ENCODE data around the gene GSX1. TPM values are rescaled to one million over a fixed set of nuclear protein-coding genes. Genes with fewer than 3 reads are reported as not detected.

Gene GSX1
- total and polyA plus RNA-seq, 9 of the 15 experiments (the other 6 are each of a cell fraction or from before 2014, with no cell fraction given) = not detected

GRCh38 chr13:27806744-27807387, 14.6 kb downstream of the GSX1 start (continued):
- no peak for TF ChIP-seq ZNF740 (CRISPR knock-in tag; IDR thresholded peaks at IDR 0.05)
- no peak for TF ChIP-seq ZNF740 (tag; IDR thresholded peaks at IDR 0.05)
- no peak for TF ChIP-seq MTF1 (CRISPR knock-in tag; IDR thresholded peaks at IDR 0.05; ENCODE audit: borderline replicate concordance)
- no peak for TF ChIP-seq ATF6 (CRISPR knock-in tag; IDR thresholded peaks at IDR 0.05)
- TF ChIP-seq PKNOX1 (IDR thresholded peaks at IDR 0.05) = no peak
- TF ChIP-seq AFF4 (CRISPR knock-in tag; IDR thresholded peaks at IDR 0.05) = no peak
- no peak for TF ChIP-seq TEAD2 (tag; IDR thresholded peaks at IDR 0.05)
- no peak for TF ChIP-seq SMAD2 (IDR thresholded peaks at IDR 0.05; ENCODE audit: low read depth, low read length)

All from K562 (cell line).